Neural progenitor cell (in vitro differentiated cells): ENCODE data around the gene DCUN1D4. TPM values are rescaled to one million over a fixed set of nuclear protein-coding genes. Genes with fewer than 3 reads are reported as not detected.
A peak's percentile ranks its signal among the peaks of the same experiment; 100 is the strongest.

Experiments used
- DNase-seq: peaks from one replicate; pipeline ENCODE4 v3.0.0-alpha.2; 2016; ENCODE audit warnings: low spot score
- H2AFZ ChIP-seq: fragments of 200-600 bp; sonication (generic); replicated peaks from 2 replicates; pipeline ENCODE4 v1.6.1; 2016; ENCODE audit warnings: antibody characterized with exemption
- H3F3A ChIP-seq: fragments of 200-600 bp; sonication (generic); 2 replicates; pipeline ENCODE4 v1.6.1; 2016; ENCODE audit warnings: antibody characterized with exemption, low read depth
- H3K27ac ChIP-seq: fragments of 200-600 bp; sonication (generic); 2 replicates; pipeline ENCODE4 v1.5.1; 2016; ENCODE audit warnings: mild to moderate bottlenecking
- H3K27me3 ChIP-seq: fragments of 200-600 bp; sonication (generic); 2 replicates; pipeline ENCODE4 v1.6.1; 2016; ENCODE audit warnings: mild to moderate bottlenecking, moderate library complexity
- H3K36me3 ChIP-seq: fragments of 200-600 bp; sonication (generic); 2 replicates; pipeline ENCODE4 v1.5.1; 2016
- H3K4me1 ChIP-seq: fragments of 200-600 bp; sonication (generic); 2 replicates; pipeline ENCODE4 v1.6.1; 2016; ENCODE audit warnings: mixed run types
- H3K4me2 ChIP-seq: fragments of 200-600 bp; sonication (generic); 2 replicates; pipeline ENCODE4 v1.6.1; 2016
- H3K4me3 ChIP-seq: fragments of 200-600 bp; sonication (generic); 2 replicates; pipeline ENCODE4 v1.5.1; 2016
- H3K79me2 ChIP-seq: fragments of 200-600 bp; sonication (generic); 2 replicates; pipeline ENCODE4 v1.6.1; 2016; ENCODE audit warnings: low read depth
- H3K9ac ChIP-seq: fragments of 200-600 bp; sonication (generic); 2 replicates; pipeline ENCODE4 v1.6.1; 2016
- H3K9me3 ChIP-seq: fragments of 200-600 bp; sonication (generic); 2 replicates; pipeline ENCODE4 v1.5.1; 2016; ENCODE audit warnings: low read depth
- H4K20me1 ChIP-seq: fragments of 200-600 bp; sonication (generic); 2 replicates; pipeline ENCODE4 v1.6.1; 2016; ENCODE audit warnings: low read depth
- H3K27ac Mint-ChIP-seq: 3 replicates; pipeline ENCODE4 v1.8.0; 2021; ENCODE audit warnings: mixed read lengths
- H3K27me3 Mint-ChIP-seq: 2 replicates; pipeline ENCODE4 v1.8.0; 2022; ENCODE audit warnings: low read depth, mild to moderate bottlenecking, inconsistent platforms, moderate library complexity, mixed read lengths; ENCODE audit not compliant: insufficient read depth
- H3K36me3 Mint-ChIP-seq: 3 replicates; pipeline ENCODE4 v1.8.0; 2021; ENCODE audit warnings: mixed read lengths
- H3K4me1 Mint-ChIP-seq: 3 replicates; pipeline ENCODE4 v1.8.0; 2021; ENCODE audit warnings: mixed read lengths
- H3K4me3 Mint-ChIP-seq: 3 replicates; pipeline ENCODE4 v1.8.0; 2021; ENCODE audit warnings: mild to moderate bottlenecking, moderate library complexity, mixed read lengths
- H3K9me3 Mint-ChIP-seq: 3 replicates; pipeline ENCODE4 v1.8.0; 2020; ENCODE audit warnings: mixed read lengths
- EZH2 ChIP-seq: fragments of 200-600 bp; sonication (generic); IDR thresholded peaks from 2 replicates; pipeline ENCODE4 v1.6.1; 2017; ENCODE audit warnings: antibody characterized with exemption, mild to moderate bottlenecking, moderate library complexity
- EZH2phosphoT487 ChIP-seq: fragments of 200-600 bp; sonication (generic); IDR thresholded peaks from 2 replicates; pipeline ENCODE4 v1.6.1; 2017; ENCODE audit warnings: antibody characterized with exemption
- total RNA-seq: library from RNA; depleted of rRNA; stranded (reverse); fragments of >200 nt; gene quantifications from 2 replicates; pipeline ENCODE4 v1.2.3, GENCODE V29; 2015; ENCODE audit warnings: low replicate concordance
- TF ChIP-seq, protein P1 (sequence below): fragments of 200-600 bp; sonication (generic); IDR thresholded peaks from 2 replicates; pipeline ENCODE4 v1.5.1; 2017; ENCODE audit warnings: antibody characterized with exemption, mild to moderate bottlenecking

Gene DCUN1D4
- total RNA-seq, 1 donor from 2014 or later: 180 TPM

DNA sequence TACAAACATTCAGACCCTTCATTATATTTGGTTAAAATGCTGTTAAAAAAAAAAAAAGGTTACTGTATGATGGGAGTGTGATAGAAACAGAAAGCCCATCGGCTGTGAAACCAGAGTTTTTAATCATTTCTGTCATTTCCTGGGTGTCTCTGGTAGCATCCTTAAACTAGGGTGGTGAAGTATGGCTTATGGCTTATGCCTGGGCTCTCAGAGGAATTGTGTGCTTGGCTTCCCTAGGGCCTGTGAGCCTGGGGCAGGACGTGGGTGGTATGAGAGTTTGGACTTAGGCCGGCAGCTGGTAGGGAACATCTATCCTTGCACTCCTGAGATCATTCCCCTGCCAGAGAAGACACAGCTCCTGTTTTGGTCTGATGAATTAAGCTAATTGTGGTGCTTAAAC lies 52.2 kb downstream of the DCUN1D4 start:
- H3K36me3 ChIP-seq: peaks cover 24% of the 10 kb centered on the region
- no peak overlapping the region for H3K4me3 ChIP-seq
- no peaks in the 10 kb centered on the region for H3K9me3 Mint-ChIP-seq
- H3K79me2 ChIP-seq: peaks cover 56% of the 10 kb centered on the region
- no peak overlapping the region for H3K9ac ChIP-seq
- H3K27ac Mint-ChIP-seq: no peak overlapping the region
- peaks cover 25% of the 10 kb centered on the region for H3K4me1 ChIP-seq
- peaks cover 16% of the 10 kb centered on the region for H3K4me1 Mint-ChIP-seq
- H3K27ac ChIP-seq: peak overlapping the region; percentile 26
- H3K9me3 ChIP-seq: no peaks in the 10 kb centered on the region
- no peak overlapping the region for H3K4me3 Mint-ChIP-seq
- no peak for DNase-seq
- H3K27me3 ChIP-seq: no peaks in the 10 kb centered on the region
- TF ChIP-seq, protein P1, sequence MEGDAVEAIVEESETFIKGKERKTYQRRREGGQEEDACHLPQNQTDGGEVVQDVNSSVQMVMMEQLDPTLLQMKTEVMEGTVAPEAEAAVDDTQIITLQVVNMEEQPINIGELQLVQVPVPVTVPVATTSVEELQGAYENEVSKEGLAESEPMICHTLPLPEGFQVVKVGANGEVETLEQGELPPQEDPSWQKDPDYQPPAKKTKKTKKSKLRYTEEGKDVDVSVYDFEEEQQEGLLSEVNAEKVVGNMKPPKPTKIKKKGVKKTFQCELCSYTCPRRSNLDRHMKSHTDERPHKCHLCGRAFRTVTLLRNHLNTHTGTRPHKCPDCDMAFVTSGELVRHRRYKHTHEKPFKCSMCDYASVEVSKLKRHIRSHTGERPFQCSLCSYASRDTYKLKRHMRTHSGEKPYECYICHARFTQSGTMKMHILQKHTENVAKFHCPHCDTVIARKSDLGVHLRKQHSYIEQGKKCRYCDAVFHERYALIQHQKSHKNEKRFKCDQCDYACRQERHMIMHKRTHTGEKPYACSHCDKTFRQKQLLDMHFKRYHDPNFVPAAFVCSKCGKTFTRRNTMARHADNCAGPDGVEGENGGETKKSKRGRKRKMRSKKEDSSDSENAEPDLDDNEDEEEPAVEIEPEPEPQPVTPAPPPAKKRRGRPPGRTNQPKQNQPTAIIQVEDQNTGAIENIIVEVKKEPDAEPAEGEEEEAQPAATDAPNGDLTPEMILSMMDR: no peak
- no peak for TF ChIP-seq EZH2phosphoT487
- TF ChIP-seq EZH2: no peak
- H4K20me1 ChIP-seq: no peaks in the 10 kb centered on the region
- no peak overlapping the region for H3K4me2 ChIP-seq
- no peak overlapping the region for H2AFZ ChIP-seq
- H3K27me3 Mint-ChIP-seq: peaks cover 5% of the 10 kb centered on the region
- peaks cover 45% of the 10 kb centered on the region for H3K36me3 Mint-ChIP-seq
- H3F3A ChIP-seq: peaks cover 44% of the 10 kb centered on the region

DNA sequence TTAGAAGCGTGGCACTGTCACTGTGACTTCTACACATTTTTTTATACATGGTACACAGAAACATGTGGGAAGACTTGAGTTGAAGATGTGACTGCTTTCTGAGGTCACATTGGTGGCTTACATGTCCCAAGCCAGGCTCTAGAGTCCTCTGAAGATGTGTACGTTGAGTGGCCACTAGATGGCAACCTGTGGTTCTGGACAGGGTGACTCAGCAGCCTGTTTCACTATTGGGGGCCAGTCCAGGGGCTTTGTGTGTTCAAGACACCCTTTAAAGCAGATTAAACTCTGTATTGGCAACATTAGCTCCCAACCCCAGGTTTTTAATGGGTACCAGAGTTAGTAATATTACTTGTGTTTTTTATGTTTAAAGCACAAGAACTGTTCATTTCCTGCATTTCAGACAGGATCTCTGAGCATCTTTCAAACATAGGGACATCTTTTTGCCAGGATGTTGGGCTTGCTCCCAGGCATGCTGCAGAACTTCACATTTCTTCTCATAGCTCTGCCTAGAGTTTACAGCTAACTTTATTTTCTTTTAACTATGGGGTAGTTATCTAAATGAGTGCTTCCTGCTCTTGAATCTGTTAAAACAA lies 53.0 kb downstream of the DCUN1D4 start:
- H3K4me3 Mint-ChIP-seq: no peak overlapping the region
- H2AFZ ChIP-seq: no peak overlapping the region

DNA sequence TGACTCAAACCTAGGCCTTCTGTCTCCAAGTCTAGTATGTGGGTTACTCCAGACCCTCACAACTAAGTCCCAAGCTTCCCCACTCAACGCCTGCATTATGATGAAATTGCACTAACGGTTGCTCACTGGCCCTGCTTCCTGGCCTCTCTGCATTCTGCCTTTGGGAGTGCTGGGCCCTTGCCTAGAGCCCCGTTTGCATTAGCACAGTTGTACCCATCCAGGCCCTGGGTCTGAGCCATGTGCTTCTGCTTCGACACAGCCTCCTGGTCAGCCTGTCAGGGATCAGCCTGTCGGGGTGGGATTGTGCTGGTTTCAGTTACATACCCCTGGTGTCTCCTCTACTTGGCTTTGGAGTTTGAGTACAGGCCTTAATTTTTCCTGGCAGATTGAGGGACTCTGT lies 58.4 kb downstream of the DCUN1D4 start:
- H3F3A ChIP-seq: no peaks in the 10 kb centered on the region
- Mint-ChIP-seq H3K9me3 (no peaks in the 10 kb centered on the region), H3K4me3 (no peak overlapping the region), H3K27me3 (peaks cover 5% of the 10 kb centered on the region), H3K4me1 (peaks cover 6% of the 10 kb centered on the region), H3K36me3 (peaks cover 64% of the 10 kb centered on the region), H3K27ac (no peak overlapping the region)
- no peak overlapping the region for H2AFZ ChIP-seq
- H3K9me3 ChIP-seq: no peaks in the 10 kb centered on the region
- H3K4me3 ChIP-seq: no peak overlapping the region
- peak overlapping the region; percentile 1 for H3K27ac ChIP-seq
- H3K9ac ChIP-seq: no peak overlapping the region
- no peak overlapping the region for H3K4me2 ChIP-seq
- H3K4me1 ChIP-seq: peaks cover 3% of the 10 kb centered on the region
- TF ChIP-seq EZH2 (no peak), EZH2phosphoT487 (no peak)
- TF ChIP-seq, protein P1: no peak
- no peaks in the 10 kb centered on the region for H4K20me1 ChIP-seq
- peaks cover 69% of the 10 kb centered on the region for H3K79me2 ChIP-seq
- DNase-seq: no peak
- peaks cover 34% of the 10 kb centered on the region for H3K36me3 ChIP-seq
- H3K27me3 ChIP-seq: no peaks in the 10 kb centered on the region

More for the DNA sequence above, 53.0 kb downstream of the DCUN1D4 start:
- TF ChIP-seq EZH2phosphoT487: no peak
- TF ChIP-seq EZH2: no peak
- TF ChIP-seq, protein P1: peak; percentile 82
- Histone ChIP-seq H3K27me3 (no peaks in the 10 kb centered on the region), H3K9me3 (no peaks in the 10 kb centered on the region), H4K20me1 (no peaks in the 10 kb centered on the region), H3K9ac (no peak overlapping the region), H3K4me3 (no peak overlapping the region), H3K79me2 (peaks cover 51% of the 10 kb centered on the region), H3K27ac (peak overlapping the region; percentile 34), H3K36me3 (peaks cover 29% of the 10 kb centered on the region), H3K4me2 (no peak overlapping the region), H3K4me1 (peaks cover 21% of the 10 kb centered on the region), H3F3A (peaks cover 42% of the 10 kb centered on the region)
- DNase-seq: peak; percentile 84
- Mint-ChIP-seq H3K36me3 (peaks cover 44% of the 10 kb centered on the region), H3K9me3 (no peaks in the 10 kb centered on the region), H3K4me1 (peaks cover 16% of the 10 kb centered on the region), H3K27ac (no peak overlapping the region), H3K27me3 (peaks cover 5% of the 10 kb centered on the region)
